Bronchial epithelial cell (primary cell): ENCODE results near the gene POLR3E. TPM values are rescaled to one million over a fixed set of nuclear protein-coding genes. Genes with fewer than 3 reads are reported as not detected.
"Not testable (repeated sequence)": the region's sequence is repeated elsewhere in the genome, so short reads cannot be mapped to it uniquely, and the experiment has no call there.

ENCODE experiments used
- DNase-seq: peaks from one replicate; pipeline ENCODE4 v3.0.0-alpha.2; 2010; ENCODE audit warnings: low read depth
- FAIRE-seq: peaks from 2 replicates; lab custom pipeline; 2011; peaks lifted over from hg19 to GRCh38; lab: Jason Lieb, UNC
- H3K27me3 ChIP-seq: 2 replicates; pipeline ENCODE4 v1.5.1; 2011; ENCODE audit warnings: low read length; ENCODE audit not compliant: control insufficient read depth, insufficient read depth
- H3K36me3 ChIP-seq: 2 replicates; pipeline ENCODE4 v1.5.1; 2011; ENCODE audit warnings: low read length; ENCODE audit not compliant: control insufficient read depth, insufficient read depth
- H3K4me3 ChIP-seq: 2 replicates; pipeline ENCODE4 v1.5.1; 2011; ENCODE audit warnings: mild to moderate bottlenecking, low read depth, low read length, control low read depth
- total RNA-seq: library from RNA; depleted of rRNA; stranded (reverse); fragments of >200 nt; gene quantifications from 2 replicates; pipeline ENCODE4 v1.2.1, GENCODE V29; 2014
- TF ChIP-seq, protein P1 (sequence below): IDR thresholded peaks from 2 replicates; pipeline ENCODE4 v1.5.1; 2011; ENCODE audit warnings: mild to moderate bottlenecking, moderate library complexity, low read length, control low read depth, inconsistent platforms; ENCODE audit not compliant: insufficient read depth, severe bottlenecking

The POLR3E gene
- total RNA-seq, 1 donor from 2014 or later = 60.3 TPM

DNA sequence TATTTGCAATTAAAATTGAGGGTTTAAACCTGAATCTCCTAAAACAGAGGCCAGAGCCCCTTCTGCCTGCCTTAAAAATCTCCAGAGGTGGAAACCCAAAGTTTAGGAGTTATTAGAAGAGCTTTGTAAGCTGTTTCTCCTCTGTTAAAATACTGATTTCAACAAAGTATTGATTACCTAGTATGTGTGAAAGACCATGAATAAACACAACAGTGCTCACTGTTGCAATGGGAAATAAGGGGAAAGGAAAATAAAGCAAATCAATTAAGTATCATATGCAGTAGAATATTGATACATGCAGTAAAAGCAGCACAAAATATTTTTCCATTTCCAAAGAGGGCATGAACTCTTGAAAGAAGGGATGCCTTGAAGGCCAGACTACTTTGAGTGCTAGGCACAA is 62.5 kb downstream of the POLR3E start:
- Histone ChIP-seq H3K4me3 (no peak overlapping the region), H3K36me3 (peaks cover 9% of the 10 kb centered on the region), H3K27me3 (no peaks in the 10 kb centered on the region)
- FAIRE-seq (no peak), DNase-seq (no peak)
- TF ChIP-seq, protein P1, sequence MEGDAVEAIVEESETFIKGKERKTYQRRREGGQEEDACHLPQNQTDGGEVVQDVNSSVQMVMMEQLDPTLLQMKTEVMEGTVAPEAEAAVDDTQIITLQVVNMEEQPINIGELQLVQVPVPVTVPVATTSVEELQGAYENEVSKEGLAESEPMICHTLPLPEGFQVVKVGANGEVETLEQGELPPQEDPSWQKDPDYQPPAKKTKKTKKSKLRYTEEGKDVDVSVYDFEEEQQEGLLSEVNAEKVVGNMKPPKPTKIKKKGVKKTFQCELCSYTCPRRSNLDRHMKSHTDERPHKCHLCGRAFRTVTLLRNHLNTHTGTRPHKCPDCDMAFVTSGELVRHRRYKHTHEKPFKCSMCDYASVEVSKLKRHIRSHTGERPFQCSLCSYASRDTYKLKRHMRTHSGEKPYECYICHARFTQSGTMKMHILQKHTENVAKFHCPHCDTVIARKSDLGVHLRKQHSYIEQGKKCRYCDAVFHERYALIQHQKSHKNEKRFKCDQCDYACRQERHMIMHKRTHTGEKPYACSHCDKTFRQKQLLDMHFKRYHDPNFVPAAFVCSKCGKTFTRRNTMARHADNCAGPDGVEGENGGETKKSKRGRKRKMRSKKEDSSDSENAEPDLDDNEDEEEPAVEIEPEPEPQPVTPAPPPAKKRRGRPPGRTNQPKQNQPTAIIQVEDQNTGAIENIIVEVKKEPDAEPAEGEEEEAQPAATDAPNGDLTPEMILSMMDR = no peak

DNA sequence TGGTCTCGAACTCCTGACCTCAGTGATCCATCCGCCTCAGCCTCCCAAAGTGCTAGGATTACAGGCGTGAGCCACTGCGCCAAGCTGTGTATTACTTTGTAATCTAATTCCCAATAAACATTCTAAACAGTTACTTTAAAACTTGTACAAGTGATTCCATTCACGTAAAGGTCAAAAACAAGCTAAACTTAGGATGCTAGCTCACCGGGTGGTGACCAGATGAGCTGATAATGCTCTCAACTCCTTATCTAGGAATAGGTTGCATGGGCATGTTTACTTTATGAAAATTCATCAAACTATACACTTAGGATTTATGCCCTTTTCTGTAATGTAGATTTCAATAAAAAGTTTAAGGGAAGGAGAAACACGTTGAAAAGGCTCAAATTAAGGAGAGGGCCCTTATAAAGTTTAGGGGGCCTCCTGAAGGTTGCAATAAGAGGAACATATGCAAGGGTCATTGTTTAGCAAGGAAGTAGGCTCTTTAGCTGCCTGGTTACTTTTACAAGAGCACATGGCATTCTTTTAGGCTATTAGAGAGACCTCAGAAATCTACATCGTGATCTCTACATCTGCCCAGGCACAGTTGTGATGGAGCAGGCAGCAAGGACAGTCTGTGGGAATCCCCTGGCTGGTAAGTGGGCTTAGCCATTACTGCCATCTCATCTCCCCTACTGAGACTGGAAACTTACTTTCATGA is 63.9 kb downstream of the POLR3E start:
- no peaks in the 10 kb centered on the region for H3K27me3 ChIP-seq
- FAIRE-seq = no peak
- peaks cover 9% of the 10 kb centered on the region for H3K36me3 ChIP-seq
- TF ChIP-seq, protein P1 = no peak
- H3K4me3 ChIP-seq = no peak overlapping the region
- no peak for DNase-seq

DNA sequence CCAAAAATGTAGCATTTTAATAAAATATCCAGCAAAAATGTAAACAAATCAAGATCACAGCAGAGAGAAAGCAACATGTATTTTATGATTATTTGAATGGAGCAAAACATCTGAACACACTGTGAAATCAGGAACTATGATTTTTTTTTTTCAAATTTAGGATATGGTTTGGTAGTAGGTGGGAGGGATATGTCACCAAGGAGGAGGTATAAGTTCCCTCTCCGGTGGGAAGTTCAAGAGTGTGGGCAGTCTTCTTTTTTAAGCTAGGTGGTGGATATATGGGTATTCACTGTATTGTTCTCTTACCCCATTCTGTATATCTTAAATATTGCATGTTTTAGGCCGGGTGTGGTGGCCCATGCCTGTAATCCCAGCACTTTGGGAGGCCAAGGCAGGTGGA is 67.0 kb downstream of the POLR3E start:
- no peak for DNase-seq
- FAIRE-seq = no peak
- H3K27me3 ChIP-seq = no peaks in the 10 kb centered on the region
- H3K4me3 ChIP-seq = no peak overlapping the region
- TF ChIP-seq, protein P1 = no peak
- H3K36me3 ChIP-seq = peaks cover 9% of the 10 kb centered on the region

DNA sequence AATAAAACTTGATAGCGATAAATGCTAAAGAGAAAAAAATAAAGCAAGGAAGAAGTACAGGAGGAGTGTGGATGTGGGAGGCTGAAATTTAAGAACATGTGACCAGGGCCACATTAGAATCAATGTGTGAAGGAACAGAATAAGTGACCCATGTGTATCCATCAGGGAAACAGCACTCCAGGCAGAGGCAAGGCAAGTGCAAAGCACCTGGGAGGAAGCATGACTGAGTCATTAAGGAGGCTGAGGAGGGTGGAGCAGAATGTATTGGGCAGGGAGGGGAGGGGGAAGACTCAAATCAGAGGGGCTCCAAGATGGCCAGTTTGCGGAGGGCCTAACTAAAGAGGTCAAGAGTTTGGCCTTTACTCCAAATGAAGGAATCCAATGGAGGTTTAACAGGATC is 69.2 kb downstream of the POLR3E start:
- Histone ChIP-seq H3K27me3 (no peaks in the 10 kb centered on the region), H3K4me3 (no peak overlapping the region), H3K36me3 (peaks cover 6% of the 10 kb centered on the region)
- FAIRE-seq (no peak), DNase-seq (no peak)
- TF ChIP-seq, protein P1 = no peak

DNA sequence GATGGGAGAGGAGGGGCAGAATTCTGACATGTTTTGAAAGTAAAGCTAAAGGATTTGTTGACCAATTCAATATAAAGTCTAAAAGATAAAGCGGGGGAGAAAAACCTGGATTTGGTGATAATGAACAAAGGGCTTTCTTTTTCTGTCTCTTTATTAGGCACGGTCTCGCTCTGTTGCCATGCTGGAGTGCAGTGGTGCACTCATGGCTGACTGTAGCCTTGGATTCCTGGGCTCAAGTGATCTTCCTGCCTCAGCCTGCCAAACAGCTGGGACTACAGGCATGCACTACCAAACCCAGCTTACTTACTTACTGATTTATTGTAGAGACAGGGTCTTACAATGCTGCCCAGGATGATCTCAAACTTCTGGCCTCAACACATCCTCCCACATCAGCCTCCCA is 69.7 kb downstream of the POLR3E start:
- no peak overlapping the region for H3K4me3 ChIP-seq
- DNase-seq (no peak), FAIRE-seq (no peak)
- TF ChIP-seq, protein P1 = no peak
- H3K36me3 ChIP-seq = peaks cover 5% of the 10 kb centered on the region
- no peaks in the 10 kb centered on the region for H3K27me3 ChIP-seq

- DNase-seq = peak; percentile 77
- H3K4me3 ChIP-seq, FAIRE-seq, H3K36me3 ChIP-seq, H3K27me3 ChIP-seq: not testable (repeated sequence)
Observed at GRCh38 chr16:22368200-22368826, 71.1 kb downstream of the POLR3E start.
